Brain microvascular endothelial cell (primary cell): ENCODE results near the gene HLCS.

Source experiments
- DNase-seq: peaks from one replicate; pipeline ENCODE4 v3.0.0-alpha.2; 2020
- H3K27ac ChIP-seq: fragments of 250-450 bp; sonication (Bioruptor Pico); 2 replicates; pipeline ENCODE4 v1.5.1; 2020; ENCODE audit warnings: mild to moderate bottlenecking, moderate library complexity
- H3K27me3 ChIP-seq: fragments of 250-450 bp; sonication (Bioruptor Pico); replicated peaks from 2 replicates; pipeline ENCODE4 v1.5.1; 2020; ENCODE audit warnings: mild to moderate bottlenecking
- H3K36me3 ChIP-seq: fragments of 250-450 bp; sonication (Bioruptor Pico); replicated peaks from 2 replicates; pipeline ENCODE4 v1.5.1; 2020; ENCODE audit warnings: mild to moderate bottlenecking
- H3K4me3 ChIP-seq: 2 replicates; pipeline ENCODE4 v1.5.1; 2011; ENCODE audit warnings: low read depth, mild to moderate bottlenecking, control low read depth, low read length, moderate library complexity
- in situ Hi-C: cut with HindIII; loops from 2 replicates; pipeline ENCODE4 v1.10.0; 2017; ENCODE audit warnings: low sequenced_read_pairs, low pct_ligation_motif_present
- TF ChIP-seq, protein P1 (sequence below): IDR thresholded peaks from 2 replicates; pipeline ENCODE4 v1.5.1; 2011; ENCODE audit warnings: low read depth, mild to moderate bottlenecking, moderate library complexity, low read length, control low read depth, inconsistent platforms; ENCODE audit errors: missing control alignments

The HLCS gene

DNA sequence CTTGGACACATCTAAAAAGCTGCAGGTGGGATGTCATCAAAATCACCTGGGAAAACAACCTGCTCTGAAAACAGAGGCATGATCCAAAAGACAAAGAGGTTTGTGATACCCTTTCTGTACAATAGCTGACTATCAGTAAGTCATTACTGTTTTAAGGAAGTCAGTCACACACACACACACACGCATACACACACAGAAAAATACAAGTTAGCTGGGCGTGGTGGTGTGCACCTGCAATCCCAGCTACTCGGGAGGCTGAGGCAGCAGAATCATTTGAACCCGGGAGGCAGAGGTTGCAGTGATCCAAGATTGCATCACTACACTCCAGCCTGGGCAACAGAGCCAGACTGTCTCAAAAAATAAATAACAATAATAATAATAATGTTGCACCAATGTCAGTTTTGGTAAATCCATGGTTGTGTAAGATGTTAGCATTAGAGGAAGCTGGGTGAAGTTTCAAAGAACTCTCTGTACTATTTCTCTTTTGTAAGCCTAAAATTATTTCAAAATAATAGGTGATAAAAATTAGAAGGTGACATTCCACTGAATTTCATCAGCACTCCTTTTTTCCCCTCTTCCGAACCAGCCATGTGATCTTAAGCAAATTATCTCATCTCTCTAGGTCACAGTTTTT, 9.9 kb upstream of the HLCS start:
- in situ Hi-C loops: no loop called here
- H3K36me3 ChIP-seq: no peaks in the 10 kb centered on the region
- DNase-seq: no peak
- no peaks in the 10 kb centered on the region for H3K27me3 ChIP-seq
- TF ChIP-seq, protein P1, sequence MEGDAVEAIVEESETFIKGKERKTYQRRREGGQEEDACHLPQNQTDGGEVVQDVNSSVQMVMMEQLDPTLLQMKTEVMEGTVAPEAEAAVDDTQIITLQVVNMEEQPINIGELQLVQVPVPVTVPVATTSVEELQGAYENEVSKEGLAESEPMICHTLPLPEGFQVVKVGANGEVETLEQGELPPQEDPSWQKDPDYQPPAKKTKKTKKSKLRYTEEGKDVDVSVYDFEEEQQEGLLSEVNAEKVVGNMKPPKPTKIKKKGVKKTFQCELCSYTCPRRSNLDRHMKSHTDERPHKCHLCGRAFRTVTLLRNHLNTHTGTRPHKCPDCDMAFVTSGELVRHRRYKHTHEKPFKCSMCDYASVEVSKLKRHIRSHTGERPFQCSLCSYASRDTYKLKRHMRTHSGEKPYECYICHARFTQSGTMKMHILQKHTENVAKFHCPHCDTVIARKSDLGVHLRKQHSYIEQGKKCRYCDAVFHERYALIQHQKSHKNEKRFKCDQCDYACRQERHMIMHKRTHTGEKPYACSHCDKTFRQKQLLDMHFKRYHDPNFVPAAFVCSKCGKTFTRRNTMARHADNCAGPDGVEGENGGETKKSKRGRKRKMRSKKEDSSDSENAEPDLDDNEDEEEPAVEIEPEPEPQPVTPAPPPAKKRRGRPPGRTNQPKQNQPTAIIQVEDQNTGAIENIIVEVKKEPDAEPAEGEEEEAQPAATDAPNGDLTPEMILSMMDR: no peak
- no peak overlapping the region for H3K27ac ChIP-seq
- no peak overlapping the region for H3K4me3 ChIP-seq

DNA sequence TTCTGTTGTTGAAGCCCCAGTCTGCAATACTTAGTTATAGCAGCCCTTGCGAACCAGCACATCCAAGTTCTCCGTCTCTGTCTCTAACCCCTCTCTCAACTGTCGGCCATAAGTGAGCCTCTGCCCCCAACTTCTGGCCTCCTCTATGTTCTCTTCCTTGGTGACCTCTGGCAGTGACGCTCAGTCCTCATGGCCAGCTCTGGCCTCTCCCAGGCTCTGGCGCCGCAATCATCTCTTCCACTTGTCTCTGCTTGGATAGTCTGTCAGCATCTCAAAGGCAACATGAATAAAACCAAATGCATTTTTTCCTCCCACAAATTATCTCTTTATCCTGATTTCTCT, 8.4 kb upstream of the HLCS start:
- no peaks in the 10 kb centered on the region for H3K27me3 ChIP-seq
- no peak for DNase-seq
- H3K27ac ChIP-seq: no peak overlapping the region
- no peak overlapping the region for H3K4me3 ChIP-seq
- H3K36me3 ChIP-seq: no peaks in the 10 kb centered on the region
- in situ Hi-C loops: no loop called here
- TF ChIP-seq, protein P1: no peak

DNA sequence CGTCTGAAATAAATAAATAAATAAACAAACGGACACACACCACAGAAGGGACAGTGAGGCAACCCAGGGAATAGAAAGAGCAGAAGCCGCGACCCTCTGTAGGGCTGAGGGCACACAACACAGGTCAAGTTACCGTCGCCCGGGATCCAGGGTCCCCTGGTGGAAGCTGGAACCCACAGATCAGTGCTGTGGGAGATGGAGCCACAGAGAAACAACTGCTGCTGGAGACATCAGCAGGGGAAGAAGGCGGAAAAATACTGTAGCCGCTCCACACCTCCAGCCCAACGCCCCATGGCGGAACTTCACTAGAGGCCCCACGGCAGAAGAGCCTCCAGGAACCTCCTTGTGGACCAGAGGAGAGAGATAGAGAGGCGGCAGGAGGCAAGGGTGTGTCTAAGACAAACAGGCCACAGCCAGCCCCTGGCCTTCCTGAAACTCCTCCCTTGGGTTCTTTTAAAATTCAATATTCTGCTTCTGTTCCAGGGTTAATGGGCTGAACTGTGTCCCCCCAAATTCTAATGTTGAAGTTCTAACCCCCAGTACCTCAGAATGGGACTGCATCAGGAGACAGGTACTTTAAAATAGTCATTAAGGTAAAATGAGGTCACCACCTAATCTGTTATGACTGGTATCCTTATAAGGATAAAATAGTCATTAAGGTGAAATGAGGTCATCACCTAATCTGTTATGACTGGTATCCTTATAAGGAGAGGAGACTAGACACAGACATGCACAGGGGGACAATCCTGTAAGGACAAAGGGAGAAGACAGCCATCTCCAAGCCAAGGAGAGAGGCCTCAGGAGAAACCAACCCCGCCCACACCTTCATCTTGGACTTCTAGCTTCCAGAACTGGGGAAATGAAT, 7.7 kb upstream of the HLCS start:
- TF ChIP-seq, protein P1: no peak
- no peaks in the 10 kb centered on the region for H3K36me3 ChIP-seq
- H3K27ac ChIP-seq: no peak overlapping the region
- no peak overlapping the region for H3K4me3 ChIP-seq
- DNase-seq: no peak
- no peaks in the 10 kb centered on the region for H3K27me3 ChIP-seq
- in situ Hi-C loops: no loop called here

DNA sequence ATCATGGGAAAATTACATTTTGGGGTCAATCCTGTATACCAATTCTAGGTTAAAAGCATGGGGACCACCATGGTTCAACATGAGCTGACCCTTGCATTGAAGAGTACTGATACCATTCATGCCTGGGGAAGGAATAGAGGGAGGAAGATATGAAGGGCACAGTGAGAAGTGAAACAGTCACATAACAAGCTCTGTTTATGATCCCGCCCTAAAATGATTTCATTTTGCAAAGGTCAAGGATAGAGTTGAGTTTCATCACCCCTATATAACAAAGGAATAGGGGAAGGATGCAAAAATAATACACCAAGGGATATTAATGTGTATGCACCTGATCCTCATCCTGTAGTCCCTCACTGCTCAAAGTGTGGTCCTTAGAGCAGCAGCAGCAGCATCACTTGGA, 2.5 kb upstream of the HLCS start:
- Histone ChIP-seq H3K4me3 (no peak overlapping the region), H3K27ac (no peak overlapping the region), H3K27me3 (no peaks in the 10 kb centered on the region), H3K36me3 (no peaks in the 10 kb centered on the region)
- in situ Hi-C loops: no loop called here
- no peak for DNase-seq
- TF ChIP-seq, protein P1: no peak

DNA sequence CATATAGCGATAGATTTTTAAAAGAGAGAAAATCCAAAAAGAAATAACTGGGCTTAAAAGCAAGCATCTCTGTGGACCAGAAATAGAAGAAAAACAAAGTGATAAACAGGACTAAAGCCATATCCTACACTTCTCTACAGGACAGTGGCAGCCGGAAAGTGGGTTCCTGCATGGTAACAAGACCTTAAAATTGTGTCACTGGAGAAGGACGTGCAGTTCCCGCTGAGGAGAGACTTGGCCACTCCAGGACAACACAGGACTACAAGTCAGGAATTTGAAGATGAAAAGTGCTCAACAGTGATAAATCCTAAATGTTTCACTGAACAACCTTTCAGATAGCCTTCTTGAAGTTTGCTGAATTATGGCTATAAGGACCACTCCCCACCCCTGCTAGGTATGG, 1.9 kb upstream of the HLCS start:
- DNase-seq: no peak

More for the DNA sequence above, 1.9 kb upstream of the HLCS start:
- no peaks in the 10 kb centered on the region for H3K36me3 ChIP-seq
- no peak overlapping the region for H3K4me3 ChIP-seq
- H3K27me3 ChIP-seq: no peaks in the 10 kb centered on the region
- TF ChIP-seq, protein P1: no peak
- no peak overlapping the region for H3K27ac ChIP-seq
- in situ Hi-C loops: no loop called here
